Immature natural killer cell (primary cell): Measurements from ENCODE around the gene STON1. TPM values are rescaled to one million over a fixed set of nuclear protein-coding genes. Genes with fewer than 3 reads are reported as not detected.
"Not testable (repeated sequence)": the region's sequence is repeated elsewhere in the genome, so short reads cannot be mapped to it uniquely, and the experiment has no call there.

Experiments
- DNase-seq, 3 donors: peaks; one replicate each; pipeline ENCODE4 v3.0.0; 2022; ENCODE audit warnings: mixed read lengths in 1 of 3
- H3K27ac Mint-ChIP-seq, 6 donors: one replicate each; pipeline ENCODE4 v1.8.0; 2020; ENCODE audit warnings: mixed read lengths in 6 of 6, mild to moderate bottlenecking in 5 of 6, inconsistent platforms in 4 of 6, moderate library complexity in 3 of 6
- H3K27me3 Mint-ChIP-seq, 3 donors: one replicate each; pipeline ENCODE4 v1.8.0; 2020 to 2021; ENCODE audit warnings: low read depth in 3 of 3, mild to moderate bottlenecking in 3 of 3, mixed read lengths in 3 of 3, moderate library complexity in 3 of 3, inconsistent platforms in 1 of 3
- H3K36me3 Mint-ChIP-seq, 3 donors: one replicate each; pipeline ENCODE4 v1.8.0; 2020; ENCODE audit warnings: mixed read lengths in 3 of 3, inconsistent platforms in 2 of 3, mild to moderate bottlenecking in 2 of 3
- H3K4me1 Mint-ChIP-seq, 2 donors: one replicate each; pipeline ENCODE4 v1.8.0; 2020; ENCODE audit warnings: inconsistent platforms in 2 of 2, mild to moderate bottlenecking in 2 of 2, mixed read lengths in 2 of 2, moderate library complexity in 1 of 2
- H3K4me3 Mint-ChIP-seq, 5 donors: one replicate each; pipeline ENCODE4 v1.8.0; 2020; ENCODE audit warnings: mild to moderate bottlenecking in 5 of 5, mixed read lengths in 5 of 5, inconsistent platforms in 3 of 5, moderate library complexity in 3 of 5
- H3K9me3 Mint-ChIP-seq, 6 donors: one replicate each; pipeline ENCODE4 v1.8.0; 2020; ENCODE audit warnings: mild to moderate bottlenecking in 6 of 6, mixed read lengths in 6 of 6, inconsistent platforms in 4 of 6, moderate library complexity in 3 of 6
- polyA plus RNA-seq, 3 donors: library from polyadenylated mRNA; unstranded; fragments of 300-500 nt; fragmentation: Illumina TruSeq; gene quantifications; one replicate each; pipeline ENCODE4 v1.2.3, GENCODE V29; 2021

The STON1 gene
- polyA plus RNA-seq, 3 donors from 2014 or later, result 0.13 TPM; not detected in 2

DNA sequence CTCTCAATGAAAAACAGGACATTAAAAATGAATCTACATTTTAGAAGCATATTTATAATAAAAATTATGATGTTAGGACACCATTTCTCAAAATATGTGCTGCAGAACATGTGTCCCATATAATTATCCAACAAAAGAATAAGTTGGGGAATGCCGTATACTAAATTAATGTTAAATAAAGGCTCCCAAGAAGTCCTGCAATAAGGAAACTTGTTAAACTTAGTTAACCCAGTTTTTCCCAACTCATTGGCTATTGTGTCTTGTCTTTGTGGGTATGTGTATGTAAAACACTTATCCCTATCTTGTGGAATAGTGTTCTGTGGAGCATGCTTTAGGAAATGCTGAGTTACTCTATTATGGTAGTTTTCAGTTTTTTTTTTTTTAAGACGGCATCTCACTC lies 62.1 kb downstream of the STON1 start:
- DNase-seq, result no peak
- Mint-ChIP-seq H3K9me3 (no peaks in the 10 kb centered on the region), H3K27ac (no peak overlapping the region), H3K4me3 (no peak overlapping the region), H3K36me3 (no peaks in the 10 kb centered on the region), H3K27me3 (peaks cover 0 to 2% (median 0%) of the 10 kb centered on the region in 3 donors), H3K4me1 (no peaks in the 10 kb centered on the region)

DNA sequence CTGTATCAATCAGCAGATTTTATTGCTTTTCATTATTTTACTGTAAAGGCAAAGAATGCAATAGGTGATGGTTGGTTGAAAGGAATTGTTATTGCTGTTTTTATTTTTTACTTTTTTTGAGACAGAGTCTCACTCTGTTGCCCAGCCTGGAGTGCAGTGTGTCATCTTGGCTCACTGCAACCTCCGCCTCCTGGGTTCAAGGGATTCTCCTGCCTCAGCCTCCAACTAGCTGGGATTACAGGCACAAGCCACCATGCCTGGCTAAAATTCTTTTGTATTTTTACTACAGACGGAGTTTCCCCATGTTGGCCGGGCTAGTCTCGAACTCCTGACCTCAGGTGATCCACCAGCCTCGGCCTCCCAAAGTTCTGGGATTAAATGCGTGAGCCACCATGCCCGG lies 66.8 kb downstream of the STON1 start:
- H3K36me3 Mint-ChIP-seq, H3K4me3 Mint-ChIP-seq, H3K27ac Mint-ChIP-seq, H3K27me3 Mint-ChIP-seq, H3K9me3 Mint-ChIP-seq, H3K4me1 Mint-ChIP-seq, DNase-seq: not testable (repeated sequence)

DNA sequence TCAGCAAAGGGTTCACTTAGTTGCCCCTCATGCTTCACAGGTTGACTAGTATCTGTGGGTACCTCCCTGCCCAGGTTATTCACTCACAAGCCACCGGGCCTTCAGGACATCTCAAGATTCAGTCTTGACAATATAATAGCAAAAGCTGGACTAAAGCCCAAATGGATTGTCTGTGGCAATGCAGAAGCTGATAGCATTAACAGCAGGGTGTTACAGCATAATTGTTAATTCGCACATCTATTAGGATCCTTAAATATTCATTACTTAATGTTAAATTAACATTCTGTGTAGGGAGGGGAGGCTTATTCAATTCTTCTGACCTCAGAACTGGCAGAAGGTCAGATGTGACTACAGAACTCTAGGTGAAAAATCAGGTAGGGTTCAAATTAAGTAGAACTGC lies 67.5 kb downstream of the STON1 start:
- H3K27ac Mint-ChIP-seq, result no peak overlapping the region
- H3K4me3 Mint-ChIP-seq, result no peak overlapping the region
- peaks cover 0 to 4% (median 2%) of the 10 kb centered on the region in 3 donors for H3K27me3 Mint-ChIP-seq
- no peaks in the 10 kb centered on the region for H3K4me1 Mint-ChIP-seq
- no peak for DNase-seq
- H3K36me3 Mint-ChIP-seq, result no peaks in the 10 kb centered on the region
- H3K9me3 Mint-ChIP-seq, result no peaks in the 10 kb centered on the region

DNA sequence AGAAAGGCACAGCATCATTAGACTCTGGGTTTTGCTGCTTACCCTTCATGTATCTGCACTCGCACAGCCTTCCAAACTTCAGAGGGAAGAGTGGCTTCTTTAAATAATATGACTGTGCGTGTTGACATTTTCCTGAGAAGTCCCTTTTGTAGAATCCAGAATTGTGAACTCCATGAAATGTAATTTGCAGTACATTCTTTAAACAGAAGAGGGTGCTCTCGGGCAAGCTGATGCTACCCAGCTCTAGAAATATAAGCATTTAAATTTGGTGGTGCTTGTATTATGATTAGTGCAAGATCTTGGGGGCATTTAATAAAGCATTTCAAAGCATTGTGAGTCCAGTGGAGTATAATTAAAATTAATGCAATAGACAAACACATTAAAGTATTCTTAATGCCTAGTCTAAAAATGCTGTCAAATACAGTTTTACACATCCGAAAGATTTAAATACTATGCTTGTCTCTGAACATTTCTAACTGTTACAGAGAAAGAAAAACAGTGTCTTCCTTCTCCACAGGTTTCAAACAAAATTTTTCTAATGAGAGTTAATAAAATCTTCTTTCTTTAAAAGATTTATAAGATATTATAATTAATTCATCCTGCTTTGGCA lies 70.4 kb downstream of the STON1 start:
- Mint-ChIP-seq H3K4me3 (no peak overlapping the region), H3K27me3 (peaks cover 2 to 4% (median 3%) of the 10 kb centered on the region in 3 donors), H3K27ac (no peak overlapping the region), H3K4me1 (no peaks in the 10 kb centered on the region), H3K9me3 (no peaks in the 10 kb centered on the region), H3K36me3 (no peaks in the 10 kb centered on the region)
- no peak for DNase-seq

DNA sequence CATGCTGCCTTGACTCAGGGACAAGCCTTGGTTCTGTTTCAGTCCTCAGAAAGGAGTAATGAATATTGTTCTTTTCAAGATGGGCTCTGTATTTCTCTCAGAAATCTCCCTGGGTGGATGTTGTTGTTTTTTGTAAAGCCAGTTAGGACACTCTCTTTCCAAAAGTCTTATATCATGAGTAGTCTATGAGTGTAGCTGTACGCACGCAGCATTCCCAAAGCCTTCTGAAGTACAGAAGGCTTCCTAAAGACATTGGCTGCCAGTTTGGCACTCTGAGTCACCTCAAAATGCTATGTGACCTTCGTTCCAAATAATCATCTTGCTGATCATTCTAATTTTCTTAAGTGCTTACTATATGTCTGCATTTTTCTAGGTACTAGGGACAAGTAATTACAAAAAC lies 71.0 kb downstream of the STON1 start:
- H3K36me3 Mint-ChIP-seq, result no peaks in the 10 kb centered on the region
- H3K27ac Mint-ChIP-seq, result no peak overlapping the region
- peaks cover 2 to 4% (median 3%) of the 10 kb centered on the region in 3 donors for H3K27me3 Mint-ChIP-seq
- no peaks in the 10 kb centered on the region for H3K4me1 Mint-ChIP-seq
- H3K4me3 Mint-ChIP-seq, result no peak overlapping the region
- DNase-seq, result no peak
- H3K9me3 Mint-ChIP-seq, result no peaks in the 10 kb centered on the region

DNA sequence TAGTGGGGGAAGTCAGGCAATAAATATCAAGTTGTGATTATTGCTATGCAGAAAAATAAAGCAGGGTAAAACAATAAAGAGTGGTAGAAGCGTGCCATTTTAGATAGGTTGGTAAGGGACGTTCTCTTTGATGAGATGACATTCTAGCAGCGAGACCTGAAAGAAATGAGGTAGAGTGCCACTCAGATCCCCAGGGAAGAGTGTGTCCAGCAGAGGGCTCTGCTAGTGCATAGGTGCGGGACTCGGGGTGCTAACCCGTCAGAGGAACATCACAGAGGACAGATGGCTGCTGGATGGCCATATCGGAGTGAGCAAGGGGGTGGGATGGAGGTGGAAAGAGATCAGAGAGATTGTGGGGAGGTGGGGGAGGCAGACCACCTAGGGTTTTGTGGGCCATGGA lies 71.4 kb downstream of the STON1 start:
- H3K9me3 Mint-ChIP-seq, result no peaks in the 10 kb centered on the region

DNA sequence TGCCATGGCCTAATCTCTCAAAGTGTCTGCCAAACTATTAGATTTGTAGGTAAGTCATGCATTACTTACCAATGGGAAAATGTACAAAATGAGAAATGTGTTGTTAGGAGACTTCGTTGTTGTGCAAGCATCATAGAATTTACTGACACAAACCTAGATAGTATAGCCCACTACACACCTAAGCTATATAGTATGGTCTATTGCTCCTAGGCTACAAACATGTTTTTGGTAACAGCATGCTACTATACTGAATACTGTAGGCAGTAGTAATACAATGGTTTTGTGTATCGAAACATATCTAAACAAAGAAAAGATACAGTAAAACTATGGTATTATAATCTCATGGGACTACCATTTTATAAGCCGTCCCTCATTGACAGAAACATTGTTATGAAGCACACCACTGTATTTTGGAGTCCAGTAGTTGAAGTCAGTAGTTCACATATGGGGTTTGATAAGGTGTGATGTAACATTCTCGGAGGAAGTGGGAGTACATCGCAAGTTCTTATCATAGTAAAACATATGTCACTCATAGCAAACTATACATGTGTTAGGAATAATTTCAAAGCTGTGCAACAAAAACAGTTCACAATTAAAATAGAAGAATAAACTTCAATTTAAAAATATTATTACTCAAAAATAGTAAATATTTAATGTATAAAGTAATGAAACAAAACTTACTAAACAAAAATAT lies 75.7 kb downstream of the STON1 start:
- Mint-ChIP-seq H3K4me1 (no peaks in the 10 kb centered on the region), H3K4me3 (no peak overlapping the region), H3K36me3 (no peaks in the 10 kb centered on the region), H3K27me3 (peaks cover 0 to 3% (median 0%) of the 10 kb centered on the region in 3 donors), H3K9me3 (no peaks in the 10 kb centered on the region), H3K27ac (no peak overlapping the region)
- DNase-seq, result no peak

More for the DNA sequence above, 71.4 kb downstream of the STON1 start:
- no peak for DNase-seq
- Mint-ChIP-seq H3K36me3 (no peaks in the 10 kb centered on the region), H3K27me3 (peaks cover 2 to 4% (median 3%) of the 10 kb centered on the region in 3 donors), H3K4me1 (no peaks in the 10 kb centered on the region), H3K4me3 (no peak overlapping the region), H3K27ac (no peak overlapping the region)

DNA sequence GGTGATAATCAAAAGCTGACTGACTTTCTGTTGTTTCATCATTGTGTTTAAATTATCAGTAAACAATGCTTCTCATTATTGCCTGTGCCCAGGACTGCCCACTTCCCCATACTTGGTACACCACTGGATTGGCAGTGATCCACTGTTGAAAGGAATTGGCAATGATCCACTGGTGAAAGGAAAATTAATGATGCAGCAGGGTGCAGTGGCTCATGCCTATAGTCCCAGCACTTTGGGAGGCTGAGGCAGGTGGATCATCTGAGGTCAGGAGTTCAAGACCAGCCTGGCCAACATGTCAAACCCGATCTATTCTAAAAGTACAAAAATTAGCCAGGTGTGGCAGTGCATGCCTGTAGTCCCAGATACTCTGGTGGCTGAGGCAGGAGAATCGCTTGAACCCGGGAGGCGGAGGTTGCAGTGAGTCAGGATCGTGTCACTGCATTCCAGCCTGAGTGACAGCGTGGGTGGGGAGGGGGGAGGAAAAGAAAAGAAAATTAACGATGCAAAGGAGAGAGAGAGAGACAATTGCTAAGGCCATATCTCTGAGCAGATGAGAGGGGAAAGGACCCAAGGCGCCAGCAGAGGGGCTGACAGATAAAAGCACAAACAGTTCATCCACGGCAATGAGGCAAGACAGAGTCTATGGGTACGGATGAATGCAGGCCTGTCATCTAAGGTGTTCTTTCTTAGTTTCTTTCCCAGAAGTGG lies 77.5 kb downstream of the STON1 start:
- Mint-ChIP-seq H3K9me3 (no peaks in the 10 kb centered on the region), H3K36me3 (no peaks in the 10 kb centered on the region), H3K4me1 (no peaks in the 10 kb centered on the region), H3K27ac (no peak overlapping the region), H3K27me3 (peaks cover 0 to 3% (median 0%) of the 10 kb centered on the region in 3 donors), H3K4me3 (no peak overlapping the region)
- no peak for DNase-seq

DNA sequence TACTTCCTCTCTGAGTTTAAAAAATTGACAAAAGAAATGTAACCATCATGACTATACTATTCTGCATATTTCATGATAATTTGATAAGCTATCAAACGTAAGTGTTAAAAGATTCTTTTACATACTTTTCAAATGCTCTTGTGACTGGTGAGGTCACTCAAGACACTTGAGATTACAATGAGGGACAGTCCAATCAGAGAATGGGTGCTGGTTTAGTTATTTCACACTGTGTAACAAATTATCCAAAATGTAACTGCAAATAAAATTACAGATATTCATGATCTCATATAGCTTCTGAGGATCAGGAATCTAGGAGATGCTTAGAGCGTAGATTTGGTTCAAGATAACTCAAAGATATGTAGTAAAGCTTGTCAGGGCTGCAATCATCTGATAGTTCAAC lies 83.3 kb downstream of the STON1 start:
- Mint-ChIP-seq H3K4me1 (no peaks in the 10 kb centered on the region), H3K36me3 (no peaks in the 10 kb centered on the region), H3K4me3 (no peak overlapping the region), H3K27ac (no peak overlapping the region), H3K27me3 (no peaks in the 10 kb centered on the region), H3K9me3 (no peaks in the 10 kb centered on the region)
- no peak for DNase-seq

DNA sequence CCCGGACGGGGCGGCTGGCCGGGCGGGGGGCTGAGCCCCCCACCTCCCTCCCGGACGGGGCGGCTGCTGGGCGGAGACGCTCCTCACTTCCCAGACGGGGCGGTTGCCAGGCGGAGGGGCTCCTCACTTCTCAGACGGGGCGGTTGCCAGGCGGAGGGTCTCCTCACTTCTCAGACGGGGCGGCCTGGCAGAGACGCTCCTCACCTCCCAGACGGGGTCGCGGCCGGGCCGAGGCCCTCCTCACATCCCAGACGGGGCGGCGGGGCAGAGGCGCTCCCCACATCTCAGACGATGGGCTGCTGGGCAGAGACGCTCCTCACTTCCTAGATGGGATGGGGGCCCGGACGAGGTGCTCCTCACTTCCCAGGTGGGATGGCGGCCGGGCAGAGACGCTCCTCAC lies 84.6 kb downstream of the STON1 start:
- not testable (repeated sequence) for H3K4me3 Mint-ChIP-seq, H3K4me1 Mint-ChIP-seq, H3K27ac Mint-ChIP-seq, H3K36me3 Mint-ChIP-seq, H3K9me3 Mint-ChIP-seq, H3K27me3 Mint-ChIP-seq, DNase-seq

DNA sequence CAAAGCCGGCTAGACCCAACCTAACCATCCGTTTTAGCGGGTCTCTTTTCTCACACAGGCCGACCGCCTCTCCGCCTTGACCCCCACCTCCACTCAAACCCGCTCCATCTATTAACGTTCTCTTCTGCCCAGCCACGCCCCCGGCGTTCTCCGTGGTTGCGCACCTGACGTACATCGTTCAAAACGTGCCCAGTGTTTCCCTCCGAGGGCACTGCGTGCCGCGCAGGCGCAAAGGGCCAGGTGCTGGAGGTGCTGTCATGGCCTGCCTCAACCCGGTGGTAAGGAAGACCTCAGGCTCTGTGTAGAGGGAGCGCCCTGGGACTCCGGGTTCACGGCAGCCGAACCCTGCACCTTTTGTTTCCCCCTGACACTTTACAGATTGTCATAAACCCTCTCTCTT lies 87.7 kb downstream of the STON1 start, which contains the start of gene GTF2A1L:
TSS of gene GTF2A1L (plus strand) at position 239 of the 400 bp plus-strand sequence. CDS start at position 258, 19 bp downstream.
- peaks cover 0 to 2% (median 0%) of the 10 kb centered on the region in 6 donors for H3K9me3 Mint-ChIP-seq
- H3K36me3 Mint-ChIP-seq, result no peaks in the 10 kb centered on the region
- H3K4me1 Mint-ChIP-seq, result no peaks in the 10 kb centered on the region
- DNase-seq, result no peak
- peaks cover 0 to 3% (median 0%) of the 10 kb centered on the region in 3 donors for H3K27me3 Mint-ChIP-seq
- H3K27ac Mint-ChIP-seq, result no peak within 1 kb of the TSS
- no peak within 1 kb of the TSS for H3K4me3 Mint-ChIP-seq

DNA sequence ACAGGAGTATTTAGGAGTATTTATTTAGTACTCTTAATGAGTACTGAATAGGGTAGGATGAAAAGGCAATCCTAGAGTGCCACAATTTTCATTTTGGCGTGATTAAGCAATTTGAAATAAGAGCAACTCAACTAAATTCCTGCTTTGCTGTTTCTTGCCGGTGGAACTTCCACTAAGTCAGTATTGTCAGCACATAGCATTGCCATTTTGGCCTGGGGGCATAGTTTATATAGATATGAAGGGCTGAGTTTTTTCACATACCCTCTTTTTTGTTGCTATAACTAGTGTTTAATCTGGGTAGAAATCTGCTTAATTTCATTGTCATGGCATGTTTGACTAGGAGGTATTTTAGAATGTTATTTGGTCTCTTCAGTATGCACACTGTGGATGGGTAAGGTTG lies 89.6 kb downstream of the STON1 start:
- Mint-ChIP-seq H3K36me3 (no peaks in the 10 kb centered on the region), H3K27ac (no peak overlapping the region), H3K9me3 (peaks cover 0 to 2% (median 0%) of the 10 kb centered on the region in 6 donors), H3K27me3 (peaks cover 0 to 3% (median 2%) of the 10 kb centered on the region in 3 donors), H3K4me3 (no peak overlapping the region), H3K4me1 (no peaks in the 10 kb centered on the region)
- no peak for DNase-seq

DNA sequence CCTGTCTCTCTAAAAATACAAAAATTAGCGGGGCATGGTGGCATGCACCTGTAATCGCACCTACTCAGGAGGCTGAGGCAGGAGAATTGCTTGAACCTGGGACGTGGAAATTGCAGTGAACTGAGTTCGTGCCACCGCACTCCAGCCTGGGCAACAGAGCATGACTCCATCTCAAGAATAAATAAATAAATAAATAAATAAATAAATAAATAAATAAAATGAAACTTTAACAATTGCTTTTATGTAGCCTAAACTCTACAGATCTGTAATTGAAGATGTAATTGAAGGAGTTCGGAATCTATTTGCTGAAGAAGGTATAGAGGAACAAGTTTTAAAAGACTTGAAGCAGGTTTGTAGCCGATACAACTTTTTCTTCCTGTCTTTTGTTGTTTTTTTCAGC lies 90.7 kb downstream of the STON1 start:
- H3K4me1 Mint-ChIP-seq, result no peaks in the 10 kb centered on the region
- H3K27me3 Mint-ChIP-seq, result peaks cover 0 to 3% (median 2%) of the 10 kb centered on the region in 3 donors
- H3K27ac Mint-ChIP-seq, result no peak overlapping the region
- no peak overlapping the region for H3K4me3 Mint-ChIP-seq
- no peaks in the 10 kb centered on the region for H3K36me3 Mint-ChIP-seq
- peaks cover 0 to 2% (median 0%) of the 10 kb centered on the region in 6 donors for H3K9me3 Mint-ChIP-seq
- DNase-seq, result no peak

DNA sequence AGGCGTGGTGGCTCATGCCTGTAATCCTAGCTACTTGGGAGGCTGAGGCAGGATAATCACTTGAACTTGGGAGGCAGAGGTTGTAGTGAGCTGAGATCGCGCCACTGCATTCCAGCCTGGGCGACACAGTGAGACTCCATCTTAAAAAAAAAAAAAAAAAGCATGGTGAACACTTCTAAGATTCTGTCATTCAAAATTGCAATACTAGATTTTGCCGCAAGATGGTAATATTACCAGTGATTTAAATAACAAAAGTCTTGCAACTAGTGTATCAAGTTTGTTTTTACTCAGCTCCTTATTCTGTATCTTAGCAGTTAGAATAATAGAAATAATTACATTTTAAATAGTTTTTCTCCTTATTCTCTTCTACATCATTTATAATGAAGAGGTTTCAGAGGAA lies 92.7 kb downstream of the STON1 start:
- H3K4me3 Mint-ChIP-seq, H3K27ac Mint-ChIP-seq, H3K9me3 Mint-ChIP-seq, H3K36me3 Mint-ChIP-seq, H3K4me1 Mint-ChIP-seq, H3K27me3 Mint-ChIP-seq, DNase-seq: not testable (repeated sequence)
